Loucy (cell line): ENCODE results near the gene AFTPH.

ENCODE experiments used
- H2AFZ ChIP-seq: fragments of 200-600 bp; sonication (generic); 2 replicates; pipeline ENCODE4 v1.6.0; 2016; ENCODE audit warnings: antibody characterized with exemption, mild to moderate bottlenecking, low read length, moderate library complexity
- H3F3A ChIP-seq: fragments of 200-600 bp; 2 replicates; pipeline ENCODE4 v1.6.0; 2016; ENCODE audit warnings: antibody characterized with exemption, low read depth, mild to moderate bottlenecking
- H3K27me3 ChIP-seq: fragments of 200-600 bp; sonication (generic); 2 replicates; pipeline ENCODE4 v1.6.1; 2014; ENCODE audit warnings: low read length, mild to moderate bottlenecking; ENCODE audit not compliant: insufficient read depth, poor library complexity, severe bottlenecking
- H3K36me3 ChIP-seq: fragments of 200-600 bp; sonication (generic); 2 replicates; pipeline ENCODE4 v1.6.1; 2016; ENCODE audit warnings: low read length; ENCODE audit not compliant: insufficient read depth
- H3K4me1 ChIP-seq: fragments of 200-600 bp; sonication (generic); 2 replicates; pipeline ENCODE4 v1.5.1; 2014; ENCODE audit warnings: low read length, mild to moderate bottlenecking; ENCODE audit not compliant: insufficient read depth, poor library complexity, severe bottlenecking
- H3K4me2 ChIP-seq: fragments of 200-600 bp; sonication (generic); 2 replicates; pipeline ENCODE4 v1.6.0; 2014; ENCODE audit warnings: antibody characterized with exemption, low read length, low read depth, mild to moderate bottlenecking; ENCODE audit not compliant: poor library complexity, severe bottlenecking
- H3K4me3 ChIP-seq: fragments of 200-600 bp; sonication (generic); 2 replicates; pipeline ENCODE4 v1.5.1; 2014; ENCODE audit warnings: low read length, mild to moderate bottlenecking, mixed read lengths; ENCODE audit not compliant: poor library complexity, severe bottlenecking
- H3K79me2 ChIP-seq: fragments of 200-600 bp; sonication (generic); 2 replicates; pipeline ENCODE4 v1.6.1; 2014; ENCODE audit warnings: low read length; ENCODE audit not compliant: insufficient read depth
- H3K9ac ChIP-seq: fragments of 200-600 bp; sonication (generic); 2 replicates; pipeline ENCODE4 v1.6.0; 2014; ENCODE audit warnings: mild to moderate bottlenecking, low read depth, low read length, moderate library complexity; ENCODE audit not compliant: poor library complexity, severe bottlenecking
- H3K9me2 ChIP-seq: fragments of 200-600 bp; sonication (generic); replicated peaks from 2 replicates; pipeline ENCODE4 v1.6.1; 2016; ENCODE audit warnings: low read depth, low read length, mixed read lengths
- H3K9me3 ChIP-seq: fragments of 200-600 bp; sonication (generic); 2 replicates; pipeline ENCODE4 v1.6.1; 2014; ENCODE audit warnings: mild to moderate bottlenecking, antibody characterized with exemption, low read length, low read depth; ENCODE audit not compliant: insufficient read depth
- H4K20me1 ChIP-seq: fragments of 200-600 bp; sonication (generic); 2 replicates; pipeline ENCODE4 v1.6.0; 2014; ENCODE audit warnings: antibody characterized with exemption, low read length, mild to moderate bottlenecking; ENCODE audit not compliant: insufficient read depth, poor library complexity, severe bottlenecking
- EZH2phosphoT487 ChIP-seq: fragments of 200-600 bp; IDR thresholded peaks from 2 replicates; pipeline ENCODE4 v1.6.1; 2018; ENCODE audit warnings: antibody characterized with exemption, mild to moderate bottlenecking, moderate library complexity, borderline replicate concordance
- TF ChIP-seq, protein P1 (sequence below): fragments of 200-600 bp; sonication (generic); conservative IDR thresholded peaks from 2 replicates; pipeline ENCODE4 v1.5.1; 2014; ENCODE audit warnings: mild to moderate bottlenecking, antibody characterized with exemption, low read length

The AFTPH gene

GRCh38 chr2:64541547-64541946 lies 17.4 kb downstream of the AFTPH start:
- H3K9me3 ChIP-seq, result no peaks in the 10 kb centered on the region
- no peaks in the 10 kb centered on the region for H3K36me3 ChIP-seq
- no peak overlapping the region for H2AFZ ChIP-seq
- no peak overlapping the region for H3K4me2 ChIP-seq
- H3K4me1 ChIP-seq, result peaks cover 4% of the 10 kb centered on the region
- H3K79me2 ChIP-seq, result peaks cover 87% of the 10 kb centered on the region
- no peaks in the 10 kb centered on the region for H3K27me3 ChIP-seq
- no peaks in the 10 kb centered on the region for H3F3A ChIP-seq
- no peaks in the 10 kb centered on the region for H3K9me2 ChIP-seq
- TF ChIP-seq, protein P1, sequence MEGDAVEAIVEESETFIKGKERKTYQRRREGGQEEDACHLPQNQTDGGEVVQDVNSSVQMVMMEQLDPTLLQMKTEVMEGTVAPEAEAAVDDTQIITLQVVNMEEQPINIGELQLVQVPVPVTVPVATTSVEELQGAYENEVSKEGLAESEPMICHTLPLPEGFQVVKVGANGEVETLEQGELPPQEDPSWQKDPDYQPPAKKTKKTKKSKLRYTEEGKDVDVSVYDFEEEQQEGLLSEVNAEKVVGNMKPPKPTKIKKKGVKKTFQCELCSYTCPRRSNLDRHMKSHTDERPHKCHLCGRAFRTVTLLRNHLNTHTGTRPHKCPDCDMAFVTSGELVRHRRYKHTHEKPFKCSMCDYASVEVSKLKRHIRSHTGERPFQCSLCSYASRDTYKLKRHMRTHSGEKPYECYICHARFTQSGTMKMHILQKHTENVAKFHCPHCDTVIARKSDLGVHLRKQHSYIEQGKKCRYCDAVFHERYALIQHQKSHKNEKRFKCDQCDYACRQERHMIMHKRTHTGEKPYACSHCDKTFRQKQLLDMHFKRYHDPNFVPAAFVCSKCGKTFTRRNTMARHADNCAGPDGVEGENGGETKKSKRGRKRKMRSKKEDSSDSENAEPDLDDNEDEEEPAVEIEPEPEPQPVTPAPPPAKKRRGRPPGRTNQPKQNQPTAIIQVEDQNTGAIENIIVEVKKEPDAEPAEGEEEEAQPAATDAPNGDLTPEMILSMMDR, result no peak
- TF ChIP-seq EZH2phosphoT487, result no peak
- H3K4me3 ChIP-seq, result no peak overlapping the region
- no peak overlapping the region for H3K9ac ChIP-seq
- peaks cover 16% of the 10 kb centered on the region for H4K20me1 ChIP-seq

GRCh38 chr2:64542071-64543007 lies 18.2 kb downstream of the AFTPH start:
- Histone ChIP-seq H3K36me3 (no peaks in the 10 kb centered on the region), H3K4me3 (no peak overlapping the region), H3K9me2 (no peaks in the 10 kb centered on the region), H3K27me3 (no peaks in the 10 kb centered on the region), H3K79me2 (peaks cover 87% of the 10 kb centered on the region), H3K9me3 (no peaks in the 10 kb centered on the region), H4K20me1 (peaks cover 16% of the 10 kb centered on the region), H3K9ac (no peak overlapping the region), H3K4me2 (no peak overlapping the region), H3K4me1 (peaks cover 4% of the 10 kb centered on the region), H3F3A (no peaks in the 10 kb centered on the region), H2AFZ (no peak overlapping the region)
- TF ChIP-seq, protein P1, result no peak
- TF ChIP-seq EZH2phosphoT487, result no peak

DNA sequence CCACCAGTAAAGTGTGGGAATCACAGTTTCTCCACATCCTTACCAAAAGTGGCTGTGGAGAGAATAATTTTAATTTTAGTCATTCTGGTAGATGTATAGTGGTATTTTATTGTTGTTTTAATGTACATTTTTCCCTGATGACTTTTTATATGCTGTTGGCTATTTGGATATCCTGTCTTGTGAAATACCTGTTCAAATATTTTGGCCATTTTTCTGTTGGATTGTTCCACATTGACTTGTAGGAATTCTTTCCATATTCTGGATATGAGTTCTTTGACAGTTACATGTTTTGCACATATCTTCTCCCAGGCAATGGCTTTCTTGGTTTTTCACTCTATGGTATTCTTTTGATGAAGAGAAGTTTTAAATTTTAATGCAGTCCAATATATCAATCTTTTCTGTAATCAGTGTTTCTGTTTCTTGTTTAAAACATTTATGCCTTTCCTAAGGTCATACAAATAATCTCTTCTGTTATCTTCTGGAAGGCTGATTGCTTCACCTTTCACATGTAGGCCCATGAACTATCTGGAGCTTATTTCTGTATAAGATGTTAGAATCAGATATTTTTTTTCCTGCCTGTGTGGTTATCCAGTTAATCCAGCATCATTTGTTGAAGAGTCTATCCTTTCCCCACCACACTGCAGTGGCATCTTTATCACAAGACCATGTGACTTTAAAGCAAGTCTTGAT lies 19.0 kb downstream of the AFTPH start:
- H3K4me3 ChIP-seq, result no peak overlapping the region
- H4K20me1 ChIP-seq, result peaks cover 16% of the 10 kb centered on the region
- H3K9ac ChIP-seq, result no peak overlapping the region
- no peak for TF ChIP-seq EZH2phosphoT487
- TF ChIP-seq, protein P1, result no peak
- no peaks in the 10 kb centered on the region for H3K9me3 ChIP-seq
- H3K79me2 ChIP-seq, result peaks cover 84% of the 10 kb centered on the region
- no peaks in the 10 kb centered on the region for H3K27me3 ChIP-seq
- H2AFZ ChIP-seq, result no peak overlapping the region
- no peak overlapping the region for H3K4me2 ChIP-seq
- no peaks in the 10 kb centered on the region for H3K36me3 ChIP-seq
- H3K4me1 ChIP-seq, result peaks cover 4% of the 10 kb centered on the region
- no peaks in the 10 kb centered on the region for H3K9me2 ChIP-seq
- H3F3A ChIP-seq, result no peaks in the 10 kb centered on the region
